ENCODE measurements around the gene SORCS3.

SORCS3 gene

DNA sequence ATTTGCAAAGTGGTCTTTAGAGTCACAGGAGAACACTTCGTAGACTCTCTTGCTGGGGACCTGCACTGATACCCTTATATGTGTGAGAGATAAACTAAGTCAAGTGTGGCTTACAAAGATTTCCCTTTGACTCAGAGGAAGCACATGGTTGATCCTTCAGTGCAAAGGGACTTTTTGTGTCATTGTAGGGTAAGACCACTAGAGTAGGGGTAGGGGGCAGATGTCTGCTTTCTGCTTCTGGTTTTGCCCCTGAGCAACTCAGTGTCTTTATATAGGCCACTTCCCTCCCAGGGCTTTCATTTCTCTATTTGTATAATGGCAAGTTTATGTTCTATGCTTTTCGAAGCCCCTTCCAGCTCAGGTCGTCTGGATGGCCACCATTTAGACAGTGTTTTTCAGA is 281.7 kb downstream of the SORCS3 start:
- DNase-seq (ENCODE audit: low read depth): no peak

DNA sequence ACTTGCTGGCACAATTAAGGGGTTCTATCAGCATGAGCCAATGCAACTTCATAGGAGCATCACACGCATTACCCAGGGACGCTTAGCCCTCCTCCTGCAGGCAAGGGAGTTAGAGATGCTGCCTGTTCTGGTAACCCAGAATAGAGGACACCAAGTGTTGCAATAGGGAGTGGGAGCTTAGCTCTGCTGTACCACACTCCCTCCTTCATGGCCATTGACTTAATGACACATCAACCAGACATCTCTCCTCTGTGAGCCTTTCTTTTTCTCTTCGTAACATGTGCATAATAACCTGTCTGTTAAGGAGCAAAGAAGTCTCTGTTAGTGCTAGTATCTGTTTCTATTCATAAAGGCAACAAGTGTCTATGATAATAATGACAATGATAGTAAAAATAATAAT is 282.4 kb downstream of the SORCS3 start:
- DNase-seq (ENCODE audit: low read depth): no peak

DNA sequence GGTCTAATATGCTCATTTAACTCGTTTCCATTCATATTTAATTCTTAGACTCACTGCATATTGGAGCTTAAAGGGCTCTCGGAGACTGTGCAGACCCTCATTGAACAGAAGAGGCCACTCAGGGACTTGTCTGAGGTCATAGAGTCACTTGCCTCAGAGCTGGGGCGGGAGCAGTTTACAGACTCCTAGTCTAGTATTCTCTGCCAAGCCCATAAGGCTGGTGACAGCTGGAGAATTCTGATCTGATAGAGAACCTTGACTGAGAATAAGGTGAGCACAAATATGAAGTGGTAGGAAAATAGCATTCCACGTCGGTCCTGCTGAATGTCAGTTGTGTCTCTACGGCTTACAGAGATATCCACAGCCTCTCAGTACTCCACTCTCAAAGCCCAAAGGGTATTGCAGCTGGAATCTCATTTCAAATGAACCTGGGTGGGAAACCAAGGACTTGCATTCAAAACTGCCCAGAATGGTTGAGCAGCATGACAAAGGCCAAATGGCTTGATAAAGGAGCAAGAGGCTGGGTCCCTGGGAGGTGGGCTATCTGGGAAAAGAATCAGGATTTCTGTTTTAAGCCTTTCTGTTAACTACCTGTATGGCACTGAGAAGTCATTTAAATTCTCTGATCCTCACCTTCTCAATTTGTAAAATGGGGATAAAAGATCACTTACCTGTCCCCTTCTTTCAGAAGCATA is 283.2 kb downstream of the SORCS3 start:
- DNase-seq (ENCODE audit: low read depth): no peak

DNA sequence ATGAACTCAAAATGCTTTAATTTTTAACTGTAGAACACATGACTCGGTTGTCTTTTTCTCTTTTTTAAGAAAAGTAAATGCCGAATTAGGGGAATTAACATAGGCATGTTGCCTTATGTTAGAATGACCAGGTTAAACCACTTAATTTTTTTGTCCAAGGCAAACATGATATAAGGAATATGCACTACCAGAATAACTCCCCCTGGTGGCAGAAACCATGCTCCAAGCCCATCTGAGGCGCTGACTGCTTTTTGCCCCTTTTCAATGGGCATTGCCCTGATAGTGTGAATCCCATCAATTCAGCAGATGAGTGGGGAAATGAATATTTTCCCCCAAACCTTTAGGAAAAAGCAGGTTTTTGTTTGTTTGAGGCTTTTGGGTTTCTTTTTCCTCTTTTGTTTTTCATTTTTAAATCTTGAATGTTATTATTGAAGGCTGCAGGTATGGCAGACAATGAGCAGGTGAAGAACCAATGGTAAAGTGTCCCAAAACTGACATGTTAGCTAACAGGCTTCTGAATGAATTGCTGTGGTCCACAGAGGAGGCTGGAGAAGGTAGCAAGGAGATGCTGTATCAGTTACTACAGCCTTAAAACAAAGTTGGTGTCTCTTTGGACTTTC is 284.3 kb downstream of the SORCS3 start:
- DNase-seq (ENCODE audit: low read depth): no peak

DNA sequence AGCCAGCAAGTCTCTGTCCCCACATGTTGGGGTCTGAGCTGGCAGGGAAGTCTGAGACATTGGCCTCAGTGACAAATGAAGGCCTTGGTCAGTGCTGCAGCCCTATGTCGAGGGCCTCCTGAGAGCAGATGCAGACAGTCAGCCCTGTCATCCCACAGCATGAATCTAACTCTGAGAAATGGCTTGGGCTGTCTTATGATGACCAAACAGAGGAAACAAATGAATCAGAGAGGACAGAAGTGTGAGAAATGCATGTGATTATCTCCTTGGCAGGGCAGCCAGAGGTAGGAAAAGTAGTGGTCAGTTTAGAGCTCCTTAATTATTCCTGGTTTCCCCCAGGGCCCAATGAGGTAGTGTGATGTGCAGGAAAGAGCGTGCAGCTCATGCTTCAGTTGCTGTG is 287.6 kb downstream of the SORCS3 start:
- DNase-seq (ENCODE audit: low read depth): no peak

DNA sequence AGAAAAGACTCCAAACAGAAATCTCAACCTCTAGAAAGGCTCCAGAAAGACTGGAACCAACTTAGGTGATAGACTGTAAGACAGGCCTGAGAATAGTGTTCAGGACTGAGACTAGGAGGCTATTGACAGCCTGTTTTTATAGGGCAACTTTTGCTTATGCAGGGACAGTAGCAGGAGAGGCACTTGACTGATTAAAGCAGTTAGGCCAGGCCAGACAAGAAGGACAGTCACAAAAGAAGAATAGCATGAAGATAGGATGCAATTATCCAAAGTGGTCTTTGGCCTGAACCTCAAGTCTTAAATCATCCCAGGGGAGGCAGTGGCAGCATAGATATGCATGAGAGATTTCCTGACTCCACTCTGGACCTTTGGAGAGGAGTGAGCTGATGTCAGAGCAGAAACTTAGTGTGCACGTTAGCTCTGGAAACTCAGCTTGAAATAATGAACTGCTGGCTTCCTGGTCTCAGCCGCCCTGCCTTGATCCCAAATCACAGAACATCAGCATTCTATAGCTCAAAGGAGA is 290.6 kb downstream of the SORCS3 start:
- no peak for DNase-seq (ENCODE audit: low read depth)

DNA sequence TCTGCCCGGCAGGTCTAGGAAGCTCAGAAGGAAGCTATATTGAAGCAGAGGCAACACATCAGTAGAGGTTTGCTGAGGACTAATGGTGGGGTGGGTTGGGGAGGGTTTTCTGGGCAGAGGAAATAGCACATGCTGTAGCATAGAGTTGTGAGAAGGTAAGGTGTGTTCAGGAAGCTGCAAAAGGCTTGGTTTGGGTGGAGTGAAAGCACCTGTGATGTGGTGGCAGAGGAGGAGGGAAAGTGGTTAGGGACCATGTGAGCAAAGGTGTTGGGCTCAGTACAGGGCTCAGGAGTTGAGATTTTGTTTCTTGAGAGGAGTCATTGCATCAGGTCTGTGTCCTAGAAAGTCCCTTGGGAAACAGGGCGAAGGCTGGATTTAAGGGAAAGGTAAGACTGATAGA is 294.6 kb downstream of the SORCS3 start:
- DNase-seq (ENCODE audit: low read depth): no peak

DNA sequence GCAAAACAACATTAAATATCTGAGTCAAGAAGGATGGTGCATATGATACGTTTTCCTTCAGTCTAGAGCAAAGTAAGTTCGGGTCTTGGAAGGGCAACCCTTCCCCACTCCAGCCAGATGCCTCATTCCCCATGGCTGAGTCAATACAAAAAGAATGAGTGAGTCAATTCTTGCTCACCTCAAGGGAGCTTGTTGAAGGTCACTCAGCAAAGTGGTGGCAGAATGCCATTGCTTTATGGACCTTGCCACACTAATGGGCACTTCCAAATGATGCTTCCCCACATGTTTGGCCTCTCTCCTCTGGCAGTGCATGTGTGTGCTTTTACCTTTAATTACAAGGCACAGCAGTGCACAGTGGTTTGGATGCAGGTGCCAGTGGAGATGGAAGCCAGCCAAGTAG is 296.5 kb downstream of the SORCS3 start:
- peak; percentile 68 for DNase-seq (ENCODE audit: low read depth)

DNA sequence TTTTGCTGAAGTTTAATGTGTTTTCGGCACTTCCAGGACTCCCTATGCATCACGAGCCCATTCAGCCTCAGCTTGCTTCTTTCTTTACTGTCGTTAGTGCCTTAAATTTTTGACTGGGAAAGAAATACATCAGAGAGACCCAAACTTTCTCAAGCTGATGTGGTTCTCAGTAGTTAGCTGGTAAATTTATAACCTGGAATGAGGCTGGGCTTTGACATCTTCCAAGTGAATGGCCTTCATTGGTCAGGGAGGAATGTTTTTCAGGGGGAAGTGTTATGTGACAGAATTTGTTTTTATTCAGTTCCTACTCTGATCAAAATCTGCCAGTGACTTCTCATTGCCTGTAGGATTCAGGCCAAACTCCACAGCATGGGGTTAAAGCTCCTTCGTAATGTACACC is 296.9 kb downstream of the SORCS3 start:
- no peak for DNase-seq (ENCODE audit: low read depth)

DNA sequence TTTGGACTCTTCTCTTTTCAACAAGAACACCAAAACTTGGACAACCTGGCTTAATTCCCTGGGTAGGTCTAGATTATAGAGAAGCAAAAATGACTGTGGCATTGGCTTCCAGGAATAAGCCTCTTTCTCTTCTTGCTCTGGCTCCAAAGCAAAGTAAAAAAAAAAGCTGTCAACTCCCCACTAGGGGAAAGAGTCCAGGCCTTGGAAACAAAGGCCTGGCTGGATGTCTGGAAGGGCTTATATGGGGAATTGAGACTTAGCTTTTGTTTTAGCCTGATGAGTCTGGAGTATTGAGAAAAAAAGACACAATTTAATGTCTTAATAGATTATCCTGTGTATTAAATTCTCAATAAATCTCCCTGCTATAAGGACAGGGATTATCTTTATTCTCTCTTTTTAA is 300.6 kb downstream of the SORCS3 start:
- no peak for DNase-seq (ENCODE audit: low read depth)

DNA sequence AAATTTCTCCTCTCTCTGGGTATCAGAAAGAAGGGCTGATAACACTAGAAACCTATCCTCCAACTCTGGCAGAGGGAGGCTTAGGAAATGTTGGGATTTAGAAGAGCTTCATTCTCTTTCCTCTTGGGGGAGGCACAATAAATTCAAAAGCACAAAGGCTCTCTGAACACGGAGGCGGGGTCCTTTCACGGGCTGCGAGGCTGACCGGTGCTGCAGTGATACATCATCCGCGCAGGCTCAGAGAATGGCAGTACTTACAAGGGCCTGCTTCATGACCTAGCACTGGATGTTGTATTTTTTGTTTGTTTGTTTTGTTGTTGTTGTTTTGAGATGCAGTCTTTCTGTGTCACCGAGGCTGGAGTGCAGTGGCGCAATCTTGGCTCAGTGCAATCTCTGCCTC is 306.2 kb downstream of the SORCS3 start:
- DNase-seq (ENCODE audit: low read depth): no peak

DNA sequence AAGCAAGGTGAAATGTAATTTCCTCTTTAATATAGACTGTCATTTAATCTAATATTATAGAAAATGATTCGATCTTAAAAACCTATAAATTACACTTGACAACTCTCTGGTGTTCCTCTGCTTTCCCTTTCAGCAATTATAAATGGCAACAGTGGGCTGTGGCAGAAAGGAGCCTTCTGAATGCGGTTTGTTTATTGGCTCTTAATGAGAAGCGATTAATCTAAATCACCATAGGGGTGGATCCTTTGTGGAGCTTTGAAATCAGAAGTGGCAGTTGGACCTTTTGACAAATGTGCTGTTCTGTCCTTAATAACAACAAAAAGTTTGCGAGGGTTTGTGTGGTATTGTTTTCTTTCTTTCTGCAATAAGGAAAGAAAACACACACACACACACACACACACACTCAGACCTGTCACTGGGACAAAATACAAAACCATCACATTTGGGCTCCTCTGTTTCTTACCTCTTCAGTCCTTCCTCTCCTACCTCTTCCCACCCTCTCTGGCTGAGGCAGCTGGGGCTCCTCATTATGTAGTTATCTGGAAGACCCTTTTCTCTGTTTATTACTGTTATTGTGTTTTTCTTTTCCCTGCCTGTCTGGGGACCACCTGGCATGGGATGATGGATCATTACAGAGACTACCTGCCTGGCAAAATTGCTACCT is 316.2 kb downstream of the SORCS3 start:
- no peak for DNase-seq (ENCODE audit: low read depth)

DNA sequence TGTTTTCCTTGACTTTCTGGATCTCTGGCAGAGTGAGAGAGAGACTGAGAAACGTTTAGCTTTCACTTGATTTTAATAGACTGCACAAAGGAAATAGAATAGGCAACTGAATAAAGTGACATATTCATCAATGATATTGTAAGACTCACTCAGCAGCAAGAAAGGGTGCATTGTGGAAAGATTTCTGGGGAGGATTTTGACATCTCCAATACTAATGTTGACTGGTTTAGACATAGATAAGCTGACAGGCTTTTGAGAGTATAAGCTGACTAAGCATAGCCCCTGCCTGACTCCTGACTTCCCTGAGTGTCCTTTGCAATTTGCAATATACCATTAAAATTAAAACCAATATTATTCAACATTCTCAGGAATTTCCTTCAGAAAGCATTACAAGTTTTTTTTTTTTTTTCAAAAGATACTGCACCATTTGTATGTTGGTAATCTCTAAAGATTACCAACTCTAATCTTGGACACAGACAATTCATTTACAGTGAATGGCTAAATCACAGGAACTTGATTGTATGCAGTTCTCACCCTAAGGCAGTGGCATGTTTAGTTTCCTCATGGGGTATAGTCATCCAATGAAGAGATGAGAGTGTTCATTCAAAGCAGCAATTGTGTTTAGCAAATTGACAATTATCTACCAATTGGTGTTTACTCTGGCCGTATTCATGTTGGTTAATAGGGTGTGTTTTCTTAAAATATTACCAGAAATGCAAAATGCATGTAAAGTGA is 325.6 kb downstream of the SORCS3 start:
- no peak for DNase-seq (ENCODE audit: low read depth)

DNA sequence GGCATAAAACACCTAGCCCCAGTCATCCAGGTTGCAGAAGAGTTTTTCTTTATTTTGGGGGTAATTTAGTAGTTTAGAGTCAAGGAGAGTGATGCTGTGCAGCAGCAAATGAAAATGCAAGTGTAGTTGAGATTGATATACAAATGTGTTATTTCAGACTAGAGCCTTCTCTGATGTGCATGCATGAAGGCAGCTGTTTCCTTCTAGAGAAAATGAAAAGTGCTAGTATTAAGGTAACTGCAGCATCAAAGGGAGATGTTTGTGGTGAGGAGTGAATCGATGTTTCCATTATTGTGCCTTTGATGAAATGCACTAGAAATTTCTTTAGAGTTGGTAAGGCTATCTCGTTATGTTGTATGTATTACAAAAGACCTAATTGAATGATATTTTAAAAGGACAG is 339.3 kb downstream of the SORCS3 start:
- DNase-seq (ENCODE audit: low read depth): no peak

DNA sequence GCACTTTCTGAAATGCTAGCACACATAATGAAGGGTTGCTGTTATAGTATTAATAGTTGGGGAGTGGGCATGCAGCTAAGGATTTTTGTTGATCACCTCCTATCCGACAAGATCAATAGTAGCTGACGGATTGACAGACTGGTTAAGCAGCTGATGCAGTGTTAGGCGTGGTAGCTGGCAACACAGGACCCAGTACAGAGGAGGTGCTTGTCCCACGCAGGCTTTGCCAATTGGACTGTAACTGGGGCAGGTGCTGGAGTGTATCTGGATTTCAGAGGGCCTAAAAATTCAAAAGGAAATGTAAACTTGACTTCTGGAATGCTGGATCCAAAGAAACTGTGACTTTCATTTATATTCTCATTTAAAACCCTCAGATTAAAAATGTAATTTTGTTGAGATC is 340.9 kb downstream of the SORCS3 start:
- DNase-seq (ENCODE audit: low read depth): no peak

DNA sequence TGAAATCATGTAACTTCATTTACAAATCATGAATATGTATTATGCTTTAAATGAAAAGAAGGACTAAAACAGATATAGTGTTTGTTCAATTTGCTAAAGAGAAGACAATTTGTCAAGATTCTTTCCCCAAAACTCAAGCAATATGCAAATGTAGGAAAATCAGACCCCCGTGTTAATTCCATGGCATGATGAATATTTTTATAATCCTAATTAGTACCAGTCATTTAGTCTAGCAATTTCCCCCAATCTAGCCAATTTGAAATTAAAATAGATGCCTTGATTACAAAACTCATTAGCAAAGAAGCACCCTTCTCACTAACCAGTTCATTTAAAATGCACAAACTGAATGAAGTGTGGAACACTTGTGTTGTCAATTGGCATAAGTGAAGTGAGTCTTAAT is 347.6 kb downstream of the SORCS3 start:
- no peak for DNase-seq (ENCODE audit: low read depth)

DNA sequence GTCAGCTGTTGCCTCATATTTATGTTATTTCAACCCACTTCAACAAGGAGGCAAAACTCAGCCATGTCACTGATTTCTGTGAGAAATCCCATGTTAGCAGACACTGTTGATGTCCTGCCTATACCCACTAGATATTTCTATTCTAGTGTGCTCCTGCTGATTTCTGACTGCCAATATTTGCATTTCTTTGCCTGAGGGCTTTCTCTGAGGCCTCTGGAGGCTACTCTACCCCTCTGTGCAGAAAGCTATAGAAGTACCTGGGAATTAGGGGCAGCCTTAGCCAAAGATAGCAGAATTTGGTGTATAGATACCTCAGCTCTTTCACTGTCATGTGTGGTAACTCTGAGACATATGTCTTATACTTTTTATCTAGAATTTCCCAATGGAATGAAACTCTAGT is 348.8 kb downstream of the SORCS3 start:
- no peak for DNase-seq (ENCODE audit: low read depth)

DNA sequence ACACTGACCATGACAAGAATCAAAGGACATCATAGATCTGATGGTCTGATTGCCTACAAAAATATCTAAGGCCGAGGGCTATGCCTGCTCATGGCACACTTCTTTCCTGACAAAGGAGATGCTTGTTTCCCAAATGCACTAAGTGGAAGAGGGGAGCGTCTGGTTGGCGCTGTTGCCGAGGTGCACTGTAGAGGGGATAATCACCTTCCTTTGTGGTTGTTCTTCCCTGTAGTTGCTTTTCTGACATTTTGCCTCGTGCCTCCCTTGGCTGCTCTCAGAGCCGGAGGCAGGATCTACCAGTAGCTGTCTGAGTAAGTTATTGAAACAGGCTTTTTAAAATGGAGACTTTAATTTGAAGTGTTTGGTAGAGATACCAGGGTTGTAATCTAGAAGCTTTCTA is 352.0 kb downstream of the SORCS3 start:
- DNase-seq (ENCODE audit: low read depth): no peak

DNA sequence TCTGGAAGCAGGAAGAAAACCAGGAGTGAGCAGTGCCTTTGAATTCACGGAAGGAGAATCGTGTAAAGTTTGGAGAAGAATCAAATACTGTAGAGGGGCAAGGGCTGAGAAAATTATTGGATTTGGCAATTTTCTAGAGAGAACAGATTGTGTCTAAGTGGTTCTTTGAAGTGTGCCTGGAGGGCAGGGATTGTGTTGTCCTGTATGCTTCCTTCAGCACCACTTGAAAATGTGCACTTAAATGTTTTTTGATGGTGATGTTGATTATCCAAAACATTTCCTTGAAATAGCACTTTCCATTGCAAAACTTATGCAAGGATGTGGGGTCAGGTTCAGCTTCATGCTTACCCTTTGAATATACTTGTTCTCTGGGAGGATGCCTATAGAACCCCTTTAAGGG is 360.2 kb downstream of the SORCS3 start:
- no peak for DNase-seq (ENCODE audit: low read depth)

DNA sequence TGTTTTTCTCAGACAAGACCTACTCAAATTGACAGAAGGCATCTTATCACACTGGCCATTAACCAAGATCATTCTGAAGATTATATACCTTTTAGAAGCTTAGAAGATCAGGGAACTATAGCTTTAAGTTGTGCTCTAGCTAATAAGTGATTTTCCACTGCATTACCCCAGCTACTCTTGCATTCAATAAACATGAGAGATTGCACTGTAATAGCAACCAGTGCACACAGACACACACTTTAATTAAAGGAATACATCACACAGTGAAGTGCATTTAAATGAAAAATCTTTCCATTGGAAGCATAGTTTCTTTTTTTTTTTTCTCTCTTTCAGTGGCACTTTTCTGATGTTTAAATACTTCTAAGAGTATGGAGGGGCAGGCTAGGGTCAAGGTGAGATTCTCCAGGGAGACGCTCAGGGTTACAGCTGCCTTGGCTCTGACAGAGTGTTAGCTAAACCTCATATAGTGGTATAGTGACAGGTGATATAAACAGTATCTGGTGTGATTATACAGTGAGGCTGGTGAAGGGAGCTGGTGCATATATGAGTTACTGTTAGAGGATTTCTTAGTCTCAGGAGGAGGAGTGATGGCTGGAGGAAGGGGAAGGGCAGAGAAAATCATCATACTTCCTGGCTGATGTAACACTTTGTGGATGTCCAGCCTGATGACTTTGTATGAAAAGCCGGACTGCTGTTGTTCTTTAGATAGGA is 369.5 kb downstream of the SORCS3 start:
- DNase-seq (ENCODE audit: low read depth): no peak

DNA sequence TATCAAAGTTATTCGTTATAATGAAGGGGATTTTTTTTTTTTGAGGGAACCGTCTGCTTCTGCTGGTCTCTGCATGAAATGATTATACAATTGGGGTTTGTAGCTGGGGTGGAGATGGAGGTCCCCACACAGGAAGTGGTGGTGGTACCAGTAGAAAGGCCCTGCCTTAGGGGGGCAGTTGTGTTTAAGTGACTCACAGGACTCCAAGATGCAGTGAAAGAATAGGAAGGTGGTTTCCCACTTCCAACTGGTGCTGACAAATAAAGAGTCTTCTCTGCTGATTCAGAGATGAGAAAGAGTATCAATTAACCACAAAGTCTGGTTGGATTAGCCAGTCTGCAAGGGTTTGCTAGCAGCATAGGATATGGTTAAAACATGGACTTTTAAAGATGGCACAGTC is 376.0 kb downstream of the SORCS3 start:
- DNase-seq (ENCODE audit: low read depth): no peak

DNA sequence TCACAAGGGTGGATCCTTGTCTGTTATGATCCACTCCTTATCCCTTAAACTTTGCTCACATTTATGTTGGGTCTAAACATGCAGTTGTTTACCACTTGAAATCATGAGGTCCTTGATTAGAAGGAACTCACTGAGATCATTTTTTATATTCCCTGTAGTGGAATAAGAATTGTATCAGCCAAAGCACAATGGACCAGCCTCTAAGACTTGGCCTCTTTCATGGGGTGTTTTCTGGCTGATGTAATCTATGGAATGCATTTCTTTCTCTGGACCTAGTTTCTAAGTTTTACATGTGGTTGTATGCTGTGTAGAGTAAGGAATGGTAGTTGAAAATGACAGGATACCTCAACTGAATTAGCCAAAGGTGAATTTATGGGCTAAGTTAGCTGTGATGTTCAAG is 376.6 kb downstream of the SORCS3 start:
- DNase-seq (ENCODE audit: low read depth): no peak

All from HS-27A (cell line).